Epithelial cell of proximal tubule (primary cell): ENCODE data around the gene ZDHHC8. TPM values are rescaled to one million over a fixed set of nuclear protein-coding genes. Genes with fewer than 3 reads are reported as not detected.
A peak's percentile ranks its signal among the peaks of the same experiment; 100 is the strongest.

Experiments used
- DNase-seq: peaks from one replicate; pipeline ENCODE4 v3.0.0-alpha.2; 2011; ENCODE audit warnings: low read depth
- H3K4me3 ChIP-seq: 2 replicates; pipeline ENCODE4 v1.5.1; 2011; ENCODE audit warnings: low read depth, mild to moderate bottlenecking, low read length
- total RNA-seq: library from RNA; depleted of rRNA; stranded (reverse); fragments of >200 nt; gene quantifications from 2 replicates; pipeline ENCODE4 v1.2.3, GENCODE V29; 2015
- TF ChIP-seq, protein P1 (sequence below): conservative IDR thresholded peaks from 2 replicates; pipeline ENCODE4 v1.5.1; 2012; ENCODE audit warnings: low read depth, mild to moderate bottlenecking, low read length

The ZDHHC8 gene
- total RNA-seq, 1 donor from 2014 or later = 37.8 TPM

DNA sequence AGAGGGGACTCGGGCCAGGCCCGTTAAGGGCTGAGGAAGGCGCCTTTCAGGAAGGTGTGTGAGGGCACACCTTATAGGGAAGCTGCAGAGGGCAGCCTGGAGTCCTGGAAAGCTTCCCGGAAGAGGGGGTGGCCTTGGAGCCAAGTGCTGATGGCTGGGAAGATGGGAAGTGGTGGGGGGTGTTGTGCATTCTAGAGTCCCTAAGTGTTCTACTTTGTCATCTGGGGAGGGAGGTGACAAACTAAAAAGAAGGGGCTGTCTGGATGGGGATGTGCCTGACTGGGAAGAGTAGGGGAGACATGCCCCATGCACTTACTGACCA lies 6.8 kb downstream of the ZDHHC8 start:
- H3K4me3 ChIP-seq = no peak overlapping the region
- TF ChIP-seq, protein P1, sequence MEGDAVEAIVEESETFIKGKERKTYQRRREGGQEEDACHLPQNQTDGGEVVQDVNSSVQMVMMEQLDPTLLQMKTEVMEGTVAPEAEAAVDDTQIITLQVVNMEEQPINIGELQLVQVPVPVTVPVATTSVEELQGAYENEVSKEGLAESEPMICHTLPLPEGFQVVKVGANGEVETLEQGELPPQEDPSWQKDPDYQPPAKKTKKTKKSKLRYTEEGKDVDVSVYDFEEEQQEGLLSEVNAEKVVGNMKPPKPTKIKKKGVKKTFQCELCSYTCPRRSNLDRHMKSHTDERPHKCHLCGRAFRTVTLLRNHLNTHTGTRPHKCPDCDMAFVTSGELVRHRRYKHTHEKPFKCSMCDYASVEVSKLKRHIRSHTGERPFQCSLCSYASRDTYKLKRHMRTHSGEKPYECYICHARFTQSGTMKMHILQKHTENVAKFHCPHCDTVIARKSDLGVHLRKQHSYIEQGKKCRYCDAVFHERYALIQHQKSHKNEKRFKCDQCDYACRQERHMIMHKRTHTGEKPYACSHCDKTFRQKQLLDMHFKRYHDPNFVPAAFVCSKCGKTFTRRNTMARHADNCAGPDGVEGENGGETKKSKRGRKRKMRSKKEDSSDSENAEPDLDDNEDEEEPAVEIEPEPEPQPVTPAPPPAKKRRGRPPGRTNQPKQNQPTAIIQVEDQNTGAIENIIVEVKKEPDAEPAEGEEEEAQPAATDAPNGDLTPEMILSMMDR = no peak
- no peak for DNase-seq

DNA sequence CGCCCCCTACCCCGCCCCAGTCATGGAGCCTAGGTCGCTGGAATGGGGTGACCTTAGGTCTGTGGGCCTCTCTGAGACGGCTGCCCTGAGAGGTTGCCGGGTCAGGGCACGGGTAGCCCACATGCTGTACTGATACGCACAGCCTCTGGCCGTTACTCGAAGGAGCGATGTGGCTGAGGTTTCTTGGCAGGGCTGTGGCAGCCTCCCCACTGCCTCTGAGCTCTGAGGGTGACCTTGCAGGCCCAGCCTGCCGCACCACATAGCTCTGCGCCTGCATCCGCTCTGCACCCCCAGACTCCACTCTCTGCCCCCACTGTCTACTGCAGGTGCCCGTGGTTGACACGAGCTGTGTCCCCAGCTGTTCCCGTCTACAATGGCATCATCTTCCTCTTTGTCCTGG lies 7.3 kb downstream of the ZDHHC8 start:
- no peak overlapping the region for H3K4me3 ChIP-seq
- no peak for DNase-seq
- TF ChIP-seq, protein P1 = no peak

DNA sequence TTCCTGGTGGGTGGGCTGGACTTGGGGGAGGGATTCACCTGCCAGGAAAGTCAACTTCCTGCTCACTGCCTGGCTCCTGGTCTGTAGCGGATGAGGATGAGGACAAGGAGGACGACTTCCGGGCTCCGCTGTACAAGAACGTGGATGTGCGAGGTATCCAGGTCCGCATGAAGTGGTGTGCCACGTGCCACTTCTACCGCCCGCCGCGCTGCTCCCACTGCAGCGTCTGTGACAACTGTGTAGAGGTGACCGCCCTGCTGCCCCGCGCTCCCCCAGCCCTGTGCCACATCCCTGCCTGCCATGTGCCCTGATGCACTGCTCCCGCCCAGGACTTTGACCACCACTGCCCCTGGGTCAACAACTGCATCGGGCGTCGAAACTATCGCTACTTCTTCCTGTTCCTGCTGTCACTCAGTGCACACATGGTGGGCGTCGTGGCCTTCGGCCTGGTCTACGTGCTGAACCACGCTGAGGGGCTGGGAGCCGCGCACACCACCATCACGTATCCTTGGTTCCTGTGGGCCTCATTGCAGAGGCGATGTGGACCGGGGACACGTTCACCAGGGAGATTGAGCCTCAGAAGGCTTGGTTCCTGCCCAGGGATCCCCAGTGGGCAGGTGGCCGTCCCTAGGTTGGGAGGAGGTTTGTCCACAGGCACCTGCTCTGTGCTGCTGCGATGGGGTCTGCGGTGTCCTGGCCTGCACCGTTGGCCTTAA lies 7.9 kb downstream of the ZDHHC8 start:
- TF ChIP-seq, protein P1 = no peak
- no peak overlapping the region for H3K4me3 ChIP-seq
- no peak for DNase-seq

DNA sequence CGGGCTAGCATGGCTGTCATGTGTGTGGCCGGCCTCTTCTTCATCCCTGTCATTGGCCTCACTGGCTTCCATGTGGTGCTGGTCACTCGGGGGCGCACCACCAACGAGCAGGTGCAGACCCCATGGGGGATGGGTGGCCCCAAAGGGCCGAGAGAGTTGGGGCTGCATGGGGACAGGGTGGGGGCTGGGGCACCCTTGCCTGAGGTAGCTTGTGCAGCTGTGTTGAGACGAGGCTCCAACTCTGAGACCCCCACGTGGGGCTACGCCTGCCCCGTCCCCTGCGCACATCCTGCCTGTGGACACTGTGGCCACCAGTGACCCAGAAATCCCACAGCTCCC lies 8.5 kb downstream of the ZDHHC8 start:
- TF ChIP-seq, protein P1 = no peak
- DNase-seq = no peak
- no peak overlapping the region for H3K4me3 ChIP-seq

- no peak overlapping the region for H3K4me3 ChIP-seq
- no peak for DNase-seq
These were observed 8.9 kb downstream of the ZDHHC8 start for GRCh38 chr22:20140521-20140964.

GRCh38 chr22:20141186-20142077 lies 9.8 kb downstream of the ZDHHC8 start:
- TF ChIP-seq, protein P1 = no peak
- DNase-seq = peak; percentile 51

More at GRCh38 chr22:20140521-20140964, 8.9 kb downstream of the ZDHHC8 start:
- TF ChIP-seq, protein P1 = no peak

More at GRCh38 chr22:20141186-20142077, 9.8 kb downstream of the ZDHHC8 start:
- H3K4me3 ChIP-seq = no peak overlapping the region
